CD14-positive monocyte (primary cell): ENCODE measurements around the gene NUP88. TPM values are rescaled to one million over a fixed set of nuclear protein-coding genes. Genes with fewer than 3 reads are reported as not detected.

Experiments
- DNase-seq, 3 donors: peaks; one replicate each; pipeline ENCODE4 v3.0.0-alpha.2; 2011 to 2022
- H2AFZ ChIP-seq: 2 replicates; pipeline ENCODE4 v1.6.0; 2012; ENCODE audit warnings: mild to moderate bottlenecking, low read depth, low read length, inconsistent platforms; ENCODE audit not compliant: insufficient read depth, poor library complexity, severe bottlenecking
- H3K27ac ChIP-seq, 2 donors: 1 replicate in 1 of 2; 2 replicates in 1 of 2; pipeline ENCODE4 v1.5.1; 2012 to 2013; ENCODE audit warnings: low read length in 2 of 2, control low read depth in 1 of 2, inconsistent platforms in 1 of 2, low read depth in 1 of 2, mild to moderate bottlenecking in 1 of 2
- H3K27me3 ChIP-seq, 2 donors: one replicate each; pipeline versions ENCODE4 v1.6.0 to v1.6.1; 2011 to 2013; ENCODE audit warnings: low read length in 2 of 2; ENCODE audit not compliant: control insufficient read depth in 2 of 2, insufficient read depth in 2 of 2
- H3K36me3 ChIP-seq, 2 donors: replicated peaks in 1 of 2; 1 replicate in 1 of 2; 2 replicates in 1 of 2; pipeline versions ENCODE4 v1.5.1 to v1.6.1; 2012 to 2013; ENCODE audit warnings: low read length in 2 of 2, control low read depth in 1 of 2, inconsistent platforms in 1 of 2, mild to moderate bottlenecking in 1 of 2; ENCODE audit not compliant: insufficient read depth in 2 of 2, control insufficient read depth in 1 of 2
- H3K4me1 ChIP-seq, 2 donors: 1 replicate in 1 of 2; 2 replicates in 1 of 2; pipeline versions ENCODE4 v1.5.1 to v1.6.1; 2012 to 2013; ENCODE audit warnings: low read length in 2 of 2, control low read depth in 1 of 2, inconsistent platforms in 1 of 2, mild to moderate bottlenecking in 1 of 2, moderate library complexity in 1 of 2; ENCODE audit not compliant: insufficient read depth in 2 of 2, control insufficient read depth in 1 of 2
- H3K4me2 ChIP-seq: replicated peaks from 2 replicates; pipeline ENCODE3; 2012; ENCODE audit warnings: low read length, moderate library complexity, mild to moderate bottlenecking; ENCODE audit not compliant: poor library complexity, severe bottlenecking; ENCODE audit errors: extremely low read depth
- H3K4me3 ChIP-seq, 3 experiments: fragments of 200-600 bp in 1 of 3; sonication (generic) in 1 of 3; replicated peaks in 1 of 3; 1 replicate in 2 of 3; 2 replicates in 1 of 3; pipeline ENCODE4 v1.5.1; 2011 to 2013; ENCODE audit warnings: low read length in 3 of 3, mild to moderate bottlenecking in 3 of 3, control low read depth in 2 of 3, low read depth in 2 of 3, inconsistent platforms in 1 of 3, moderate library complexity in 1 of 3
- H3K79me2 ChIP-seq: 2 replicates; pipeline ENCODE4 v1.6.0; 2012; ENCODE audit warnings: mild to moderate bottlenecking, control low read depth, inconsistent platforms, low read length, moderate library complexity; ENCODE audit not compliant: insufficient read depth
- H3K9ac ChIP-seq: 2 replicates; pipeline ENCODE4 v1.6.0; 2017; ENCODE audit warnings: low read length, mild to moderate bottlenecking; ENCODE audit not compliant: insufficient read depth, poor library complexity, severe bottlenecking
- H3K9me3 ChIP-seq, 2 donors: replicated peaks in 1 of 2; 1 replicate in 1 of 2; 2 replicates in 1 of 2; pipeline versions ENCODE4 v1.5.1 to v1.6.1; 2012 to 2013; ENCODE audit warnings: low read length in 2 of 2, control low read depth in 1 of 2; ENCODE audit not compliant: control insufficient read depth in 1 of 2, insufficient read depth in 1 of 2
- H4K20me1 ChIP-seq: 2 replicates; pipeline ENCODE4 v1.6.0; 2012; ENCODE audit warnings: mild to moderate bottlenecking, low read length, control low read depth, moderate library complexity; ENCODE audit not compliant: insufficient read depth
- H3K27ac Mint-ChIP-seq, 7 donors: one replicate each; pipeline ENCODE4 v1.8.0; 2020; ENCODE audit warnings: mild to moderate bottlenecking in 7 of 7, mixed read lengths in 7 of 7, moderate library complexity in 6 of 7, inconsistent platforms in 2 of 7
- H3K27me3 Mint-ChIP-seq, 3 donors: one replicate each; pipeline ENCODE4 v1.8.0; 2021 to 2022; ENCODE audit warnings: low read depth in 3 of 3, mild to moderate bottlenecking in 3 of 3, mixed read lengths in 3 of 3, moderate library complexity in 3 of 3, inconsistent platforms in 1 of 3
- H3K36me3 Mint-ChIP-seq, 2 donors: one replicate each; pipeline ENCODE4 v1.8.0; 2020; ENCODE audit warnings: mixed read lengths in 2 of 2, inconsistent platforms in 1 of 2, mild to moderate bottlenecking in 1 of 2
- H3K4me1 Mint-ChIP-seq: one replicate; pipeline ENCODE4 v1.8.0; 2020; ENCODE audit warnings: mild to moderate bottlenecking, mixed read lengths
- H3K4me3 Mint-ChIP-seq, 2 donors: one replicate each; pipeline ENCODE4 v1.8.0; 2020; ENCODE audit warnings: mild to moderate bottlenecking in 2 of 2, mixed read lengths in 2 of 2, moderate library complexity in 1 of 2
- H3K9me3 Mint-ChIP-seq, 7 donors: one replicate each; pipeline ENCODE4 v1.8.0; 2020 to 2022; ENCODE audit warnings: mixed read lengths in 7 of 7, mild to moderate bottlenecking in 6 of 7, moderate library complexity in 6 of 7, inconsistent platforms in 2 of 7
- WGBS: methylation state at CpG from one replicate; pipeline ENCODE4 v1.1.5; 2013; ENCODE audit warnings: missing lambda C conversion rate; ENCODE audit not compliant: insufficient coverage; 5-methylcytosine and 5-hydroxymethylcytosine counted together
- intact Hi-C, 2 donors: fragments of 100-400 bp; cut with micrococcal nuclease; formaldehyde crosslinking; loops; one replicate each; pipeline versions ENCODE4 v1.15.0 to v1.15.1; 2023
- polyA plus RNA-seq, 3 donors: library from polyadenylated mRNA; depleted of rRNA in 1 of 3; unstranded in 2 of 3; stranded (reverse) in 1 of 3; fragments of 300-500 nt in 2 of 3; fragments of >200 nt in 1 of 3; fragmentation: Illumina TruSeq in 2 of 3; gene quantifications; 1 replicate in 2 of 3; 2 replicates in 1 of 3; pipeline ENCODE4 v1.2.3, GENCODE V29; 2012 to 2021
- TF ChIP-seq, protein P1 (sequence below): fragments of 200-600 bp; IDR thresholded peaks from one replicate; pipeline ENCODE4 v1.8.0; 2022; ENCODE audit warnings: antibody characterized with exemption, mild to moderate bottlenecking

NUP88 gene
- polyA plus RNA-seq, 3 donors = 23.1 to 45.7 (median 36.1) TPM

- no peaks in the 10 kb centered on the region for H3K79me2 ChIP-seq
- no peaks in the 10 kb centered on the region for H3K27me3 ChIP-seq
- H3K9ac ChIP-seq = no peak overlapping the region
- no CpG with 5 or more reads among the region's 3 CpGs for WGBS
- H3K36me3 Mint-ChIP-seq = peaks cover 78 to 96% of the 10 kb centered on the region in 2 donors
- no peak for DNase-seq
- H3K4me1 ChIP-seq = no peaks in the 10 kb centered on the region
- H3K4me1 Mint-ChIP-seq = no peaks in the 10 kb centered on the region
- H3K36me3 ChIP-seq = peaks cover 76 to 100% of the 10 kb centered on the region in 2 donors
- H3K4me3 ChIP-seq = no peak overlapping the region
- TF ChIP-seq, protein P1, sequence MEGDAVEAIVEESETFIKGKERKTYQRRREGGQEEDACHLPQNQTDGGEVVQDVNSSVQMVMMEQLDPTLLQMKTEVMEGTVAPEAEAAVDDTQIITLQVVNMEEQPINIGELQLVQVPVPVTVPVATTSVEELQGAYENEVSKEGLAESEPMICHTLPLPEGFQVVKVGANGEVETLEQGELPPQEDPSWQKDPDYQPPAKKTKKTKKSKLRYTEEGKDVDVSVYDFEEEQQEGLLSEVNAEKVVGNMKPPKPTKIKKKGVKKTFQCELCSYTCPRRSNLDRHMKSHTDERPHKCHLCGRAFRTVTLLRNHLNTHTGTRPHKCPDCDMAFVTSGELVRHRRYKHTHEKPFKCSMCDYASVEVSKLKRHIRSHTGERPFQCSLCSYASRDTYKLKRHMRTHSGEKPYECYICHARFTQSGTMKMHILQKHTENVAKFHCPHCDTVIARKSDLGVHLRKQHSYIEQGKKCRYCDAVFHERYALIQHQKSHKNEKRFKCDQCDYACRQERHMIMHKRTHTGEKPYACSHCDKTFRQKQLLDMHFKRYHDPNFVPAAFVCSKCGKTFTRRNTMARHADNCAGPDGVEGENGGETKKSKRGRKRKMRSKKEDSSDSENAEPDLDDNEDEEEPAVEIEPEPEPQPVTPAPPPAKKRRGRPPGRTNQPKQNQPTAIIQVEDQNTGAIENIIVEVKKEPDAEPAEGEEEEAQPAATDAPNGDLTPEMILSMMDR = no peak
- H3K4me2 ChIP-seq = no peak overlapping the region
- H3K27ac ChIP-seq = no peak overlapping the region
- no peak overlapping the region for H3K4me3 Mint-ChIP-seq
- H3K27me3 Mint-ChIP-seq = peaks cover 0 to 1% (median 0%) of the 10 kb centered on the region in 3 donors
- no peaks in the 10 kb centered on the region for H3K9me3 Mint-ChIP-seq
- no peaks in the 10 kb centered on the region for H3K9me3 ChIP-seq
- intact Hi-C loops = no loop called here
- H3K27ac Mint-ChIP-seq = no peak overlapping the region
- no peaks in the 10 kb centered on the region for H4K20me1 ChIP-seq
- H2AFZ ChIP-seq = no peak overlapping the region
These were observed 63.9 kb downstream of the NUP88 start for GRCh38 chr17:5355421-5356129.

DNA sequence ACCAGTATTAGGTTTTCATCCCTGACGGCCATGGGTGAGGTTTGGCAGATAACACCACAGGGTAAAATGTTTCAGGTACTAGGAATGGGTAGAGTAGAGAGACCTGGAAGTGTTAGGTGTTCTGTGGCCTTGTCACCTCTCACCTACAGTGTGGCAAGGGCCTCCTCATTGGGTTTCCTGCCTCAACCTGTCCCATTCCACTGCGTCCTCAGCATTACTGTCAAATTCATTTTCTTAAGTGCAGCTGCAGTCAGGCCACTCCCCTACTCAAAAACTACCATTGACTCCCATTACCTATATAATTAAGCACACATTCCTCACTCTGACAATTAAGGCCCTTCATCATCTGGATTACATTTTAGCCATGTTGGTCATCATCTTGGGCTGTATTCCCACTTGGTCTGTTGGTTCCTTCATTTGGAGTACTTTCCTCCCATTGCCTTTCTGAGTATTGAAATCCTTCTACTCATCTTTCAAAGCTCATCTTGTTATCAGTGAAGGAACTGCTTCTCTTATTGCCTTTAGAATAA lies 64.5 kb downstream of the NUP88 start:
- Histone ChIP-seq H3K27me3 (no peaks in the 10 kb centered on the region), H4K20me1 (no peaks in the 10 kb centered on the region), H3K4me1 (no peaks in the 10 kb centered on the region), H3K79me2 (no peaks in the 10 kb centered on the region), H3K9ac (no peak overlapping the region), H3K9me3 (no peaks in the 10 kb centered on the region), H3K4me2 (no peak overlapping the region), H3K4me3 (no peak overlapping the region), H3K27ac (no peak overlapping the region), H2AFZ (no peak overlapping the region), H3K36me3 (peaks cover 75 to 100% of the 10 kb centered on the region in 2 donors)
- 100% methylated on average over 1 of the region's 2 CpGs for WGBS
- no peak for DNase-seq
- TF ChIP-seq, protein P1 = no peak
- intact Hi-C loops = no loop called here
- H3K4me3 Mint-ChIP-seq = no peak overlapping the region
- H3K4me1 Mint-ChIP-seq = no peaks in the 10 kb centered on the region
- H3K36me3 Mint-ChIP-seq = peaks cover 78 to 96% of the 10 kb centered on the region in 2 donors
- H3K27me3 Mint-ChIP-seq = no peaks in the 10 kb centered on the region
- H3K27ac Mint-ChIP-seq = no peak overlapping the region
- no peaks in the 10 kb centered on the region for H3K9me3 Mint-ChIP-seq
